HL-60/S4 treated with retinoic acid at 250 ng/mL for 4 days and 3 days (cell line): ENCODE data around the gene COQ9.
"Not testable (repeated sequence)": the region's sequence is repeated elsewhere in the genome, so short reads cannot be mapped to it uniquely, and the experiment has no call there.

Experiments used
- in situ Hi-C: fragments of 300-500 bp; cut with MboI; formaldehyde crosslinking; loops from 2 replicates; pipeline ENCODE4 v1.7.0; 2022; ENCODE audit warnings: low sequenced_read_pairs

Gene COQ9

DNA sequence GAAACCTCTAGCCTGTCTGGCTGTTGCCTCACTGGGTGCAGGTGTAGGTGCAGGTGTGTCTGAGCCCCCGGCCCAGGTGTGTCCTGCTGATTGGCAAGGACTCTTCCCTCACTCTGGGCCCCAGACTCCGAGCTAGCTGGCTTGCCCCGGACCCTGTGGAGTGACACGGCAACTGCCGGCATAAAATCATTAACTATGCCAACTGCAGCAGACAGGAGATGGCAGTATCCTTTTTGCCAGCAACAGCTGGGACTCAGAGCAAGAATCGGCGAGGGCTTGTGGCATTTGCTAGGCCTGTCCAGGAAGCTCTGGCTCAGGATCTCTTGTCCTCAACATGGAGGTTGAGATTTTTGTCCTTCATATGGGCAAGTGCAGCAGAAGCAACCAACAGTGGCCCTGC, 20.9 kb upstream of the COQ9 start:
- in situ Hi-C loops = no loop called here

- in situ Hi-C loops = no loop called here
Measured at GRCh38 chr16:57427307-57427706, 20.0 kb upstream of the COQ9 start.

GRCh38 chr16:57427824-57428223, 19.5 kb upstream of the COQ9 start:
- in situ Hi-C loops = no loop called here

DNA sequence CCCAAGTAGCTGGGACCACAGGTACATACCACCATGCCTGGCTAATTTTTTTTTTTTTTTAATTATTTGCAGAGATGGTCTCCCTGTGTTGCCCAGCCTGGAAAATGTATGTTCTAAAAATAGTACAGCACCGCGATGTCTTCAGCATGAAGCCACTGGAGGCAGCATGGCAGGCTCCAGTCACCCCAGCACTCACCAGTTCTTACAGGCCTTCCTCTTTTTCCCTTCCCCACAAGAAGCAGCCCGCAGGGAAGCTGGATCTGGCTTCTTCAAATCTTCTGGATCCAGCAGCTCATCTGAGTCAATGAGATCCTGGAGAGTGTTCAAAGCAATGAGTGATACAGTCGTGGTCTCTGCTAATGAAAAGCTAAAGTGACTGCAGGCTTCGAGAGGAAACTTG, 16.3 kb upstream of the COQ9 start:
- in situ Hi-C loops = no loop called here

DNA sequence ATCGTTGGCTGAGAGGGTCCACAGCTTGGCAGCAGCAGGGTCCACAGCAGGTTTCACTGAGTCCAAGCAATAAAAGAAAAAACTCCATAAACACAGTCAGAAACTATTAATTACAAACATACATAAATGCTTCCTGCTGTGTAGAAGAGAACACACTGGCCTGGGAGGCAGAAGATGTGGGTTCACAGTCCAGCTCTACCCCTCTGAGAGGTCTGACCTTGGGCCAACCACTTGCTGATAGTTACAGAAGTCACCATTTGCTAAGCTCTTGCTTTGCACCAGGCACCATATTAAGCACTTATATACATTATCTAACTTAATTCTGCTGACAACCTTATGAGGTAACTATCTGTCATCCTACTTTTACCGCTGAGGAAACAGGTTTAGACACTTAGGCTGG, 14.8 kb upstream of the COQ9 start:
- in situ Hi-C loops = no loop called here

DNA sequence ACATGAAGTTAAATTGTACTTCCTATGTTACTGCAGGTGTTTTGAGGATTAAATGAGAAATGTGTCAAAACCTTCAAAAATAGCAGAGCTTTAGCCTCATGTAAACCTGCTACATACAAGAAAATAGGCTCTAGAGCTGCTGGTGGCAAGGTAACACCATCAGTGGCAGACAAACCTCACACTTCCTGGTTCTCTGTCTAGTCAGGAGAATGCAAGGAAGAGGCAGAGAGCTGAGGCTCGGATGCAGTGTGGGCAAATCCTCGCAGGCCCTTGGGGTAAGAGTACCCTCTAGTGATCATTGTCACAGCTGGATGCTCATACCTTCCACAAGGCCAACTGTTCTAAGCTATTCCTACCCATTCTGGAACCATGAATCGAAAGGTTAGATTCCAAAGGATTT, 14.3 kb upstream of the COQ9 start:
- in situ Hi-C loops = no loop called here

- in situ Hi-C loops = no loop called here
Measured at GRCh38 chr16:57434003-57434402, 13.3 kb upstream of the COQ9 start.

GRCh38 chr16:57435838-57436237, 11.4 kb upstream of the COQ9 start:
- in situ Hi-C loops = no loop called here

DNA sequence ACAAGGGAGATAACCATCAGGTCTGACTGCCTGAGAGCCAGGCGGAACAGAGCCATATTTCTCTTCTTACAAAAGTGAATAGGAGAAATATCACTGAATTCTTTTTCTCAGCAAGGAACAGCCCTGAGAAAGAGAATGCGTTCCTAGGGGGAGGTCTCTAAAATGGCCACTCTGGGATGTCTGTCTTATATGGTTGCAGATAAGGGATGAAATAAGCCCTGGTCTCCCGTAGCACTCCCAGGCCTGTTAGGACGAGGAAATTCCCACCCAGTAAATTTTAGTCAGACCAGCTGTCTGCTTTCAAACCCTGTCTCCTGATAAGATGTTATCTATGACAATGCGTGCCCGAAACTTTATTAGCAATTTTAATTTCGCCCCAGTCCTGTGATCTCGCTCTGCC, 7.3 kb upstream of the COQ9 start:
- in situ Hi-C loops = not testable (repeated sequence)

- in situ Hi-C loops = not testable (repeated sequence)
Measured at GRCh38 chr16:57440551-57440950, 6.7 kb upstream of the COQ9 start.

- in situ Hi-C loops = no loop called here
Measured at GRCh38 chr16:57444711-57445110, 2.6 kb upstream of the COQ9 start.

GRCh38 chr16:57445510-57445909, 1.8 kb upstream of the COQ9 start:
- in situ Hi-C loops = no loop called here

- in situ Hi-C loops = no loop called here
Measured at GRCh38 chr16:57446531-57447185, 621 bp upstream of the COQ9 start.

DNA sequence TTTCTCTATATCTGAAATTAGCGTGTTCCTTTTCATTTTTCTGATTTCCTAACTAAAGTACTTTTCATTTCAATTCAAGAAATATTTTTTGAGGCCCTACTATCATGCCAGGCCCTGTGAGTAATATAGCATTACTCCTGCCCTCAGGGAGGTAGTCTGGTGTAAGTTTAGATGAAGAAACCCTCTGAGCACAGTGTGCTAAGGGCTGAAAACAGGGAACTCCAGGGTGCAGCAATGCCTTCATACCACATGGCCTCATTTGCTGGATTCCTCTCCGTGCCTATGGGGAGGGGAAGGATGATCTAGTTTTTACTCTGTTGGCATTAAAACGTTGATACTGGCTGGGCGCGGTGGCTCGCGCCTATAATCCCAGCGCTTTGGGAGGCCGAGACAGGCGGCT, 4.7 kb downstream of the COQ9 start:
- in situ Hi-C loops = no loop called here

DNA sequence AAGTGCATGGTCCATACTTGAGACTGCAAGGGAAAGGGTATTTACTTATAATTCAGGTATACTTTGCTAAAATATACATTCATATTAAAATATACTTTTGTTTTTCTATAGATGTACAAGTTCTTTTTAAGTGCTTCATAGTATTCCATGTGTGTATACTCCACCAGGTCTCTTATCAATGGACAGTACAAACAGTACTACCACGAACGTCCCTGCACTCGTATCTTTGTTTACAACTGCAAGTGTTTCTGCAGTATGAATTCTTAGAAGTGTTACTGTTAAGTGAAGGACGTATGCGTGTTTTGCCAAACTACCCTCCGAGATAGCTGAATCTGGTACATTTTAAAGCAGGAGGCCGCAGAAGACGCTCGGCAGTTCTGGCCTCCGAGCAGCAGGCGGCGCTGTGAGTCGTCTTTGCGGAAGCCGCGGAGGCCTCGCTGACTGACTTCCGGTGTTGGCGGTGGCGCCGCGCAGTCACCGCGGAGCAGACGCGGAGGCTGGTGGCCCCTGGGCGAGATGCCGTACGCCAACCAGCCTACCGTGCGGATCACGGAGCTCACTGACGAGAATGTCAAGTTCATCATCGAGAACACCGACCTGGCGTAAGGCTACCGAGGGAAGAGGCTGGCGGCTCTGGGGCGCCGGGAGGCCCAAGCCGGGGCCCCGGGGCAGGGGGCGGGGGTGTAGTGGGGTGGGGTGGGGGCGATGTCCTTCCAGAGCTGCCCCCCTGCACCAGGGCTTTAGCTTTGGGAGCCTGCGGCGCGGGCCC, 15.1 kb downstream of the COQ9 start, which contains the start of gene POLR2C:
POLR2C (plus strand) TSS at position 471 of the 769 bp plus-strand sequence; CDS start at position 517, 46 bp downstream.
- in situ Hi-C loops = no loop called here

GRCh38 chr16:57462978-57463362, 15.7 kb downstream of the COQ9 start:
- in situ Hi-C loops = no loop called here

DNA sequence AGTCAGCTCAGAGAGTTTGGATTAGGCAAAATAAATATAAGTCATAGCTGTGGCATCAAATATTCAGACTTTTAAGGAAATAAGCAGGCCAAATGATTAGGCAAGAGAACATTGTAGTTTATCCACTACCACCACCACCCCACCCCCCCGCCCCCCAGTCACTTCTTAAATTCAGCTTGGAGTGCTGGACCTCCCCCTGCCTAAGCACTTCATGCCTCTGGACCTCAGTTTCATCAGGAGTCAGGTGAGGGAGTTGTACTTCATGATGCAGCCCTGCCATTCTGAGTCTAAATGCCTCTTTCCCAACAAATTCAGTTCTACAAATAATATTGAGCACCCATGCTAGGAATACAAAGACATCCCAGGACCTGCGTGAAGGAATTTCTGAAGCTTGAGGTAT, 17.2 kb downstream of the COQ9 start:
- in situ Hi-C loops = no loop called here

DNA sequence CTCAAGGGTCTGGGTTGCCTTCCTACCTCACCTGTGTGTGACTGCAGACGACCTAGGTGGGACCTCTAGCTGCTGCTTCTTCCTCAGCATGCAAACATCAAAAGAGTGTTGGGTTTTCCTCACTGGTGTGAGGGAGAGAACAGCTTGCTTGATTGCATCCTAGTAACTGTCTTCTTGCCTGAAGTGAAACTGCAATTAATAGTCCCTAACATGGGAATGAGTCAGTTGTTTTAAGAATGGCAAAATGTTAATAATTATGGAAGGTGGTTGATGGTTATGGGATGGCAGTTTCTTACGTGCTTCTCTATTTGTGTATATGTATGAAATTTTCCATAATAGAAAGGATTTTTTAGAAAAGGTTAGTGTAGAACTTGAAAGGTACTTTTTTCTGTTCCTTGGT, 21.1 kb downstream of the COQ9 start:
- in situ Hi-C loops = no loop called here

GRCh38 chr16:57469046-57469445, 21.8 kb downstream of the COQ9 start:
- in situ Hi-C loops = no loop called here

DNA sequence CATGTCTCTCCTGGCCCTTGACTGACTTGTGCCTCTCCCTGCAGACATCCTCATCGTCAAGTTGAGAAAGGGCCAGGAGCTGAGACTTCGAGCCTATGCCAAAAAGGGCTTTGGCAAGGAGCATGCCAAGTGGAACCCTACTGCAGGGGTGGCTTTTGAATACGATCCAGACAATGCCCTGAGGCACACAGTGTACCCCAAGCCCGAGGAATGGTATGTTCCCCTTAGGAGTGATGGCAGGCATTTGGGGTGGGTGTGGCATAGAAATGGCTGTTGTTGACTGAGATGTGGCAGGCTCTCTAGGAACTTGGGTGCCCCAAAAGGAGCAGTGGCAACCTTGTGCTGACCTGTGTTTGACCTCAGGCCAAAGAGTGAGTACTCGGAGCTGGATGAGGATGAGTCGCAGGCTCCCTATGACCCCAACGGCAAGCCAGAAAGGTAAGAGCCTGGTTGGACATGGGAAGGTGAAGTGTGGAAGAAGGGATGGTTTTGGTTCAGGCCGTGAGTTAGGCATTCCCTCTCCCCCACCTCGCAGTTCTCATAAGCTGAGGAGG, 22.7 kb downstream of the COQ9 start:
- in situ Hi-C loops = no loop called here

DNA sequence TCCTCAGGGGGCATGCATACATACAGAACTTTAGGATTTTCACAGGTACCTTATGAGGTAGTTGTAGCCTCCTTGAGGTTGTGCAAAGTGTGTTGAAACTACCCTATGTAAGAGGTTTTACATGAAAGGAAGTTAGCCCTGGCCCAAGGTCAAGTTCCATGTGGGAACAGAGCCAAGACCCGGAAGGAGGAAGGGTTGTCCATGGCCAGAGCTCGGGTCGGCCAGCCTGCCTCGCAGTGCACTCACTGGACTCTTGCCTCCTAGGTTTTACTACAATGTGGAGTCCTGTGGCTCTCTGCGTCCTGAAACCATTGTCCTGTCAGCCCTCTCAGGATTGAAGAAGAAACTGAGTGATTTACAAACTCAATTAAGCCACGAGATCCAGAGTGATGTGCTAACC, 23.4 kb downstream of the COQ9 start:
- in situ Hi-C loops = no loop called here

GRCh38 chr16:57471209-57471608, 23.9 kb downstream of the COQ9 start:
- in situ Hi-C loops = no loop called here
